ENCODE results near the gene MAML1. TPM values are rescaled to one million over a fixed set of nuclear protein-coding genes. Genes with fewer than 3 reads are reported as not detected.
A peak's percentile ranks its signal among the peaks of the same experiment; 100 is the strongest.

Gene MAML1
- total and polyA plus RNA-seq, 10 of the 15 experiments (the other 5 are each of a cell fraction or from before 2014, with no cell fraction given), result 0.42 to 23.9 (median 7.3) TPM

DNA sequence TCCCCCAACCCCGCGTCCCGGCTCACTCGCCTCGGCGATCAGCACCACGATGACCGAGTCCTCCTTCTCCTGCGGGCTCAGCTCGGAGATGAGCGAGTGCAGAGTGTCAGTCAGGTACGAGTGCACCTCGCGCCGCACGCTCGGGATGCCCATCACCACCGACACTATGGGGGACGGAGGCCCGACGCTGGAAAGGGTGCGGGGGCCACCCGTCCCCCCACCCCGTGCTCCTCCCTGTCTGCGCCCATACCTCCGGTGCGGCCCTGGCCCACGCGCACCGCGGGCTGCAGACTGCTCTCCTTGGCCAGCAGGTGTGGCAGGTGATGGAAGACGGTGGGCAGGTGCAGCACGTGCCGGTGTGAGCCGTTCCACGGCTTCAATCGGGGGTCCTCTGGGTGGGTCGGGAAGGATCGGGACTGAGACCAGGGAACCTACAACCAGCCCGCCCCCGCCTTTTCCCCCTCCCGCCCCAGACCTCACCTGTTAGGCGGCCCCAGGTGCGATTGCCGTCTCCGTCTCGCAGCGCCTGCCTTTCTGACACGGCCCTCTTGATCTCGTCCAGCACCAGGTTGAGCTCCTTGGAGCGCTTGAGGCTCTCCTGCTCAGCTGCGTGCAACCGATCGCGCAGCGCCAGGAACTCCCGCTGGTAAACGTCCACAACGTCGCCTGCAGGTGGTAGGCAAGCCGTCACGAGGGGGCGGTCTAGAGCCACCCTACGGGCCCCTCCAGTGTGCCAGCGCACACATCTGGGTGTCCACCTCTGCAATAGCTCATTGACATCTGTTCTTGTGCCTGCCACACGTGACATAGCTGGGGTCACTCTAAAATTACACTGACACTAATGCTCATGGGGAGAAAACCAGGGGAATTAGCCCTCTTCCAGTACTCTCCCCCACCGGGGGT, 68.9 kb downstream of the MAML1 start:
- H3K27me3 ChIP-seq (replicated peaks in 1 of 2; ENCODE audit: control insufficient read depth in 2 of 2, insufficient read depth in 2 of 2, low read length in 1 of 2), result no peaks in the 10 kb centered on the region
- H4K20me1 ChIP-seq (ENCODE audit: control insufficient read depth, insufficient read depth), result no peaks in the 10 kb centered on the region
- FAIRE-seq (no peak), ATAC-seq (peak; percentile 65), DNase-seq (ENCODE audit: low read depth, low spot score) (no peak)
- H2AFZ ChIP-seq (ENCODE audit: control insufficient read depth, low read depth, low read length), result no peak overlapping the region
- no TSS peak for BruUV-seq (replicated peaks)
- ChIA-PET RAD21 (ENCODE audit: unreplicated experiment) (interaction anchor here (0.7 to 1.7 kb wide), 9 partner anchors 10 to 169 kb away, joined by 3 to 6 read pairs (median 3); no protein-coding TSS in a partner anchor), CTCF (interaction anchor here (0.5 to 3.2 kb wide), 29 partner anchors 10 to 375 kb away, joined by 3 to 19 read pairs (median 4); partner anchors contain the start of genes MRNIP and SQSTM1), POLR2A (interaction anchor here (0.6 to 1.0 kb wide), 3 partner anchors 19 to 89 kb away, joined by 3 to 6 read pairs (median 4); partner anchors contain the start of gene SQSTM1), SMC1A (ENCODE audit: uncharacterized antibody, unreplicated experiment) (interaction anchor here (0.6 to 1.6 kb wide), 7 partner anchors 18 to 174 kb away, joined by 3 to 9 read pairs (median 5); partner anchors contain the start of genes MRNIP and SQSTM1)
- peaks cover 16% of the 10 kb centered on the region for H3K4me1 ChIP-seq (ENCODE audit: control insufficient read depth, insufficient read depth, low read length)
- in situ Hi-C loops (cut with MboI) (loop anchor here (5.0 to 25.0 kb wide), 2 partner anchors 111 to 1011 kb away; partner anchors contain the start of gene MGAT1), intact Hi-C loops (cut with micrococcal nuclease; ENCODE audit: unreplicated experiment) (loop anchor here (1.0 to 2.0 kb wide), 2 partner anchors 174 to 289 kb away; no protein-coding TSS in a partner anchor)
- H3K4me2 ChIP-seq (ENCODE audit: control insufficient read depth, insufficient read depth), result peak overlapping the region; percentile 7; the same call in 1 of the 2 replicates
- no peak overlapping the region for H3K27ac ChIP-seq (ENCODE audit: control insufficient read depth, insufficient read depth)
- H3K79me2 ChIP-seq (ENCODE audit: control insufficient read depth, insufficient read depth, low read length), result peaks cover 26% of the 10 kb centered on the region
- H3K9me3 ChIP-seq (replicated peaks; ENCODE audit: control insufficient read depth, insufficient read depth, low read length), result no peaks in the 10 kb centered on the region
- 61% methylated on average over 50 of the region's 67 CpGs for WGBS (ENCODE audit: insufficient coverage, insufficient replicate concordance, low lambda C conversion rate, missing lambda C conversion rate)
- H3K9ac ChIP-seq (ENCODE audit: control insufficient read depth, insufficient read depth, low read length), result no peak overlapping the region
- H3K4me3 ChIP-seq, result no peak overlapping the region
- H3K36me3 ChIP-seq (ENCODE audit: control insufficient read depth in 2 of 2, insufficient read depth in 2 of 2, low read length in 1 of 2), result peaks cover 0 to 13% of the 10 kb centered on the region in 2 experiments; a peak in 2 of 4 replicates
- TF ChIP-seq, protein P1, sequence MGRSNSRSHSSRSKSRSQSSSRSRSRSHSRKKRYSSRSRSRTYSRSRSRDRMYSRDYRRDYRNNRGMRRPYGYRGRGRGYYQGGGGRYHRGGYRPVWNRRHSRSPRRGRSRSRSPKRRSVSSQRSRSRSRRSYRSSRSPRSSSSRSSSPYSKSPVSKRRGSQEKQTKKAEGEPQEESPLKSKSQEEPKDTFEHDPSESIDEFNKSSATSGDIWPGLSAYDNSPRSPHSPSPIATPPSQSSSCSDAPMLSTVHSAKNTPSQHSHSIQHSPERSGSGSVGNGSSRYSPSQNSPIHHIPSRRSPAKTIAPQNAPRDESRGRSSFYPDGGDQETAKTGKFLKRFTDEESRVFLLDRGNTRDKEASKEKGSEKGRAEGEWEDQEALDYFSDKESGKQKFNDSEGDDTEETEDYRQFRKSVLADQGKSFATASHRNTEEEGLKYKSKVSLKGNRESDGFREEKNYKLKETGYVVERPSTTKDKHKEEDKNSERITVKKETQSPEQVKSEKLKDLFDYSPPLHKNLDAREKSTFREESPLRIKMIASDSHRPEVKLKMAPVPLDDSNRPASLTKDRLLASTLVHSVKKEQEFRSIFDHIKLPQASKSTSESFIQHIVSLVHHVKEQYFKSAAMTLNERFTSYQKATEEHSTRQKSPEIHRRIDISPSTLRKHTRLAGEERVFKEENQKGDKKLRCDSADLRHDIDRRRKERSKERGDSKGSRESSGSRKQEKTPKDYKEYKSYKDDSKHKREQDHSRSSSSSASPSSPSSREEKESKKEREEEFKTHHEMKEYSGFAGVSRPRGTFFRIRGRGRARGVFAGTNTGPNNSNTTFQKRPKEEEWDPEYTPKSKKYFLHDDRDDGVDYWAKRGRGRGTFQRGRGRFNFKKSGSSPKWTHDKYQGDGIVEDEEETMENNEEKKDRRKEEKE (IDR thresholded peaks at IDR 0.05), result no peak
- no peak for TF ChIP-seq TARDBP (IDR thresholded peaks at IDR 0.05; ENCODE audit: borderline replicate concordance)
- TF ChIP-seq TCF12 (IDR thresholded peaks at IDR 0.05; ENCODE audit: low read depth, low read length), result peak; percentile 80
- TF ChIP-seq, protein P2, sequence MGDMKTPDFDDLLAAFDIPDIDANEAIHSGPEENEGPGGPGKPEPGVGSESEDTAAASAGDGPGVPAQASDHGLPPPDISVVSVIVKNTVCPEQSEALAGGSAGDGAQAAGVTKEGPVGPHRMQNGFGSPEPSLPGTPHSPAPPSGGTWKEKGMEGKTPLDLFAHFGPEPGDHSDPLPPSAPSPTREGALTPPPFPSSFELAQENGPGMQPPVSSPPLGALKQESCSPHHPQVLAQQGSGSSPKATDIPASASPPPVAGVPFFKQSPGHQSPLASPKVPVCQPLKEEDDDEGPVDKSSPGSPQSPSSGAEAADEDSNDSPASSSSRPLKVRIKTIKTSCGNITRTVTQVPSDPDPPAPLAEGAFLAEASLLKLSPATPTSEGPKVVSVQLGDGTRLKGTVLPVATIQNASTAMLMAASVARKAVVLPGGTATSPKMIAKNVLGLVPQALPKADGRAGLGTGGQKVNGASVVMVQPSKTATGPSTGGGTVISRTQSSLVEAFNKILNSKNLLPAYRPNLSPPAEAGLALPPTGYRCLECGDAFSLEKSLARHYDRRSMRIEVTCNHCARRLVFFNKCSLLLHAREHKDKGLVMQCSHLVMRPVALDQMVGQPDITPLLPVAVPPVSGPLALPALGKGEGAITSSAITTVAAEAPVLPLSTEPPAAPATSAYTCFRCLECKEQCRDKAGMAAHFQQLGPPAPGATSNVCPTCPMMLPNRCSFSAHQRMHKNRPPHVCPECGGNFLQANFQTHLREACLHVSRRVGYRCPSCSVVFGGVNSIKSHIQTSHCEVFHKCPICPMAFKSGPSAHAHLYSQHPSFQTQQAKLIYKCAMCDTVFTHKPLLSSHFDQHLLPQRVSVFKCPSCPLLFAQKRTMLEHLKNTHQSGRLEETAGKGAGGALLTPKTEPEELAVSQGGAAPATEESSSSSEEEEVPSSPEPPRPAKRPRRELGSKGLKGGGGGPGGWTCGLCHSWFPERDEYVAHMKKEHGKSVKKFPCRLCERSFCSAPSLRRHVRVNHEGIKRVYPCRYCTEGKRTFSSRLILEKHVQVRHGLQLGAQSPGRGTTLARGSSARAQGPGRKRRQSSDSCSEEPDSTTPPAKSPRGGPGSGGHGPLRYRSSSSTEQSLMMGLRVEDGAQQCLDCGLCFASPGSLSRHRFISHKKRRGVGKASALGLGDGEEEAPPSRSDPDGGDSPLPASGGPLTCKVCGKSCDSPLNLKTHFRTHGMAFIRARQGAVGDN (IDR thresholded peaks at IDR 0.05), result no peak
- no peak for TF ChIP-seq DPF2 (IDR thresholded peaks at IDR 0.05)
- TF ChIP-seq ASH2L (IDR thresholded peaks at IDR 0.05; ENCODE audit: borderline replicate concordance, low read depth), result no peak
- TF ChIP-seq, protein P3, sequence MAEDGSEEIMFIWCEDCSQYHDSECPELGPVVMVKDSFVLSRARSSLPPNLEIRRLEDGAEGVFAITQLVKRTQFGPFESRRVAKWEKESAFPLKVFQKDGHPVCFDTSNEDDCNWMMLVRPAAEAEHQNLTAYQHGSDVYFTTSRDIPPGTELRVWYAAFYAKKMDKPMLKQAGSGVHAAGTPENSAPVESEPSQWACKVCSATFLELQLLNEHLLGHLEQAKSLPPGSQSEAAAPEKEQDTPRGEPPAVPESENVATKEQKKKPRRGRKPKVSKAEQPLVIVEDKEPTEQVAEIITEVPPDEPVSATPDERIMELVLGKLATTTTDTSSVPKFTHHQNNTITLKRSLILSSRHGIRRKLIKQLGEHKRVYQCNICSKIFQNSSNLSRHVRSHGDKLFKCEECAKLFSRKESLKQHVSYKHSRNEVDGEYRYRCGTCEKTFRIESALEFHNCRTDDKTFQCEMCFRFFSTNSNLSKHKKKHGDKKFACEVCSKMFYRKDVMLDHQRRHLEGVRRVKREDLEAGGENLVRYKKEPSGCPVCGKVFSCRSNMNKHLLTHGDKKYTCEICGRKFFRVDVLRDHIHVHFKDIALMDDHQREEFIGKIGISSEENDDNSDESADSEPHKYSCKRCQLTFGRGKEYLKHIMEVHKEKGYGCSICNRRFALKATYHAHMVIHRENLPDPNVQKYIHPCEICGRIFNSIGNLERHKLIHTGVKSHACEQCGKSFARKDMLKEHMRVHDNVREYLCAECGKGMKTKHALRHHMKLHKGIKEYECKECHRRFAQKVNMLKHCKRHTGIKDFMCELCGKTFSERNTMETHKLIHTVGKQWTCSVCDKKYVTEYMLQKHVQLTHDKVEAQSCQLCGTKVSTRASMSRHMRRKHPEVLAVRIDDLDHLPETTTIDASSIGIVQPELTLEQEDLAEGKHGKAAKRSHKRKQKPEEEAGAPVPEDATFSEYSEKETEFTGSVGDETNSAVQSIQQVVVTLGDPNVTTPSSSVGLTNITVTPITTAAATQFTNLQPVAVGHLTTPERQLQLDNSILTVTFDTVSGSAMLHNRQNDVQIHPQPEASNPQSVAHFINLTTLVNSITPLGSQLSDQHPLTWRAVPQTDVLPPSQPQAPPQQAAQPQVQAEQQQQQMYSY (CRISPR knock-in tag; IDR thresholded peaks at IDR 0.05), result no peak
- peak; percentile 81 for TF ChIP-seq SMARCA5 (IDR thresholded peaks at IDR 0.05)
